Hematopoietic multipotent progenitor cell treated with erythropoietin and hydrocortisone succinate and interleukin-3 and kit ligand, for 4 days (in vitro differentiated cells): Measurements from ENCODE around the gene MEMO1.
A peak's percentile ranks its signal among the peaks of the same experiment; 100 is the strongest.
"Not testable (repeated sequence)": the region's sequence is repeated elsewhere in the genome, so short reads cannot be mapped to it uniquely, and the experiment has no call there.

ENCODE experiments used
- DNase-seq: peaks from one replicate; pipeline ENCODE4 v3.0.0-alpha.2; 2015

Gene MEMO1

GRCh38 chr2:32010670-32011484 is at the start of gene MEMO1:
Gene MEMO1, minus strand, starts transcription at chr2:32011008. Its CDS starts 761 bp downstream, at chr2:32010247.
- peak; percentile 99 for DNase-seq

- no peak for DNase-seq
Measured at GRCh38 chr2:32060266-32060665, 49.5 kb upstream of the MEMO1 start.

- DNase-seq: no peak
Measured at GRCh38 chr2:32058130-32058529, 47.3 kb upstream of the MEMO1 start.

GRCh38 chr2:32054583-32054982 is 43.8 kb upstream of the MEMO1 start:
- not testable (repeated sequence) for DNase-seq

GRCh38 chr2:32051836-32052439 is 41.1 kb upstream of the MEMO1 start:
- no peak for DNase-seq

- no peak for DNase-seq
Measured at GRCh38 chr2:32043561-32043960, 32.8 kb upstream of the MEMO1 start.

GRCh38 chr2:32039447-32040219 is 28.8 kb upstream of the MEMO1 start, which contains the start of gene DPY30:
Gene DPY30, minus strand, starts transcription at chr2:32039805. Its CDS starts 349 bp downstream, at chr2:32039456.
- DNase-seq: peak; percentile 97

GRCh38 chr2:32034198-32034887 is 23.5 kb upstream of the MEMO1 start:
- DNase-seq: peak; percentile 11

- DNase-seq: not testable (repeated sequence)
Measured at GRCh38 chr2:32018789-32019482, 8.1 kb upstream of the MEMO1 start.

GRCh38 chr2:32012872-32013271 is 2.1 kb upstream of the MEMO1 start:
- DNase-seq: no peak

GRCh38 chr2:32011485-32011960 is 715 bp upstream of the MEMO1 start:
- DNase-seq: peak; percentile 39

- peak; percentile 83 for DNase-seq
Measured at GRCh38 chr2:32010280-32010669, 533 bp downstream of the MEMO1 start.

GRCh38 chr2:32009516-32010256 is 1.1 kb downstream of the MEMO1 start:
- peak; percentile 68 for DNase-seq

- DNase-seq: peak; percentile 19
Measured at GRCh38 chr2:32008805-32009515, 1.8 kb downstream of the MEMO1 start.

GRCh38 chr2:32007121-32007391 is 3.8 kb downstream of the MEMO1 start:
- no peak for DNase-seq

GRCh38 chr2:32005371-32005976 is 5.3 kb downstream of the MEMO1 start:
- no peak for DNase-seq

GRCh38 chr2:32003791-32004190 is 7.0 kb downstream of the MEMO1 start:
- DNase-seq: no peak

- no peak for DNase-seq
Measured at GRCh38 chr2:32002406-32002805, 8.4 kb downstream of the MEMO1 start.

- DNase-seq: no peak
Measured at GRCh38 chr2:31999438-31999837, 11.4 kb downstream of the MEMO1 start.

- peak; percentile 76 for DNase-seq
Measured at GRCh38 chr2:31998731-31999383, 12.0 kb downstream of the MEMO1 start.
